Measurements from ENCODE around the gene ZMYND10. TPM values are rescaled to one million over a fixed set of nuclear protein-coding genes. Genes with fewer than 3 reads are reported as not detected.

ZMYND10 gene
- total RNA-seq, 1 donor = 2.9 TPM

- DNase-seq (ENCODE audit: insufficient read length, low spot score, missing footprints) = no peak
- H2AFZ ChIP-seq (ENCODE audit: low read length) = no peak overlapping the region
- H4K20me1 ChIP-seq (ENCODE audit: insufficient read depth, low read length) = no peaks in the 10 kb centered on the region
- no peaks in the 10 kb centered on the region for H3K27me3 ChIP-seq (ENCODE audit: insufficient read depth, low read length)
- no peaks in the 10 kb centered on the region for H3K36me3 ChIP-seq (ENCODE audit: insufficient read depth, low read length)
- H3K4me3 ChIP-seq (ENCODE audit: insufficient read depth, low read length) = peak overlapping the region; percentile 77
- H3K4me2 ChIP-seq (ENCODE audit: insufficient read depth, low read length) = peak overlapping the region; percentile 97
- no peak overlapping the region for H3K27ac ChIP-seq (ENCODE audit: low read depth, low read length)
- peaks cover 40% of the 10 kb centered on the region for H3K4me1 ChIP-seq (ENCODE audit: insufficient read depth, low read length)
- no peaks in the 10 kb centered on the region for H3K9me3 ChIP-seq (ENCODE audit: low read depth, low read length)
- peaks cover 34% of the 10 kb centered on the region for H3K79me2 ChIP-seq (ENCODE audit: insufficient read depth, low read length)
- TF ChIP-seq CTCF (IDR thresholded peaks at IDR 0.05; ENCODE audit: extremely low read depth, low read depth, low read length) = no peak
Observed at GRCh38 chr3:50341537-50341936, 4.0 kb downstream of the ZMYND10 start.

GRCh38 chr3:50340448-50341329 is 4.8 kb downstream of the ZMYND10 start, which contains the start of gene RASSF1:
Gene RASSF1, minus strand, starts transcription at chr3:50340836. Its CDS starts 31 bp downstream, at chr3:50340805.
- TF ChIP-seq CTCF (IDR thresholded peaks at IDR 0.05; ENCODE audit: extremely low read depth, low read depth, low read length) = no peak
- Histone ChIP-seq H3K4me3 (ENCODE audit: insufficient read depth, low read length) (peak within 1 kb of the TSS; percentile 77), H3K36me3 (ENCODE audit: insufficient read depth, low read length) (no peaks in the 10 kb centered on the region), H3K9me3 (ENCODE audit: low read depth, low read length) (no peaks in the 10 kb centered on the region), H4K20me1 (ENCODE audit: insufficient read depth, low read length) (peaks cover 6% of the 10 kb centered on the region), H3K27ac (ENCODE audit: low read depth, low read length) (peak within 1 kb of the TSS; percentile 83), H3K27me3 (ENCODE audit: insufficient read depth, low read length) (no peaks in the 10 kb centered on the region), H3K4me2 (ENCODE audit: insufficient read depth, low read length) (peak within 1 kb of the TSS; percentile 97), H3K79me2 (ENCODE audit: insufficient read depth, low read length) (peaks cover 43% of the 10 kb centered on the region), H2AFZ (ENCODE audit: low read length) (peak within 1 kb of the TSS; percentile 82), H3K4me1 (ENCODE audit: insufficient read depth, low read length) (peaks cover 44% of the 10 kb centered on the region)
- DNase-seq (ENCODE audit: insufficient read length, low spot score, missing footprints) = peak; percentile 96

GRCh38 chr3:50340147-50340447 is 5.4 kb downstream of the ZMYND10 start:
- H3K4me3 ChIP-seq (ENCODE audit: insufficient read depth, low read length) = peak overlapping the region; percentile 77
- no peaks in the 10 kb centered on the region for H3K36me3 ChIP-seq (ENCODE audit: insufficient read depth, low read length)
- peaks cover 44% of the 10 kb centered on the region for H3K4me1 ChIP-seq (ENCODE audit: insufficient read depth, low read length)
- no peaks in the 10 kb centered on the region for H3K27me3 ChIP-seq (ENCODE audit: insufficient read depth, low read length)
- H3K9me3 ChIP-seq (ENCODE audit: low read depth, low read length) = no peaks in the 10 kb centered on the region
- peak overlapping the region; percentile 82 for H2AFZ ChIP-seq (ENCODE audit: low read length)
- peak overlapping the region; percentile 97 for H3K4me2 ChIP-seq (ENCODE audit: insufficient read depth, low read length)
- no peak for TF ChIP-seq CTCF (IDR thresholded peaks at IDR 0.05; ENCODE audit: extremely low read depth, low read depth, low read length)
- DNase-seq (ENCODE audit: insufficient read length, low spot score, missing footprints) = no peak
- H4K20me1 ChIP-seq (ENCODE audit: insufficient read depth, low read length) = peaks cover 11% of the 10 kb centered on the region
- H3K79me2 ChIP-seq (ENCODE audit: insufficient read depth, low read length) = peaks cover 48% of the 10 kb centered on the region
- peak overlapping the region; percentile 83 for H3K27ac ChIP-seq (ENCODE audit: low read depth, low read length)

- peaks cover 47% of the 10 kb centered on the region for H3K4me1 ChIP-seq (ENCODE audit: insufficient read depth, low read length)
- peak overlapping the region; percentile 77 for H3K4me3 ChIP-seq (ENCODE audit: insufficient read depth, low read length)
- no peaks in the 10 kb centered on the region for H3K9me3 ChIP-seq (ENCODE audit: low read depth, low read length)
- H3K79me2 ChIP-seq (ENCODE audit: insufficient read depth, low read length) = peaks cover 53% of the 10 kb centered on the region
- H4K20me1 ChIP-seq (ENCODE audit: insufficient read depth, low read length) = peaks cover 14% of the 10 kb centered on the region
- H3K27ac ChIP-seq (ENCODE audit: low read depth, low read length) = peak overlapping the region; percentile 83
- TF ChIP-seq CTCF (IDR thresholded peaks at IDR 0.05; ENCODE audit: extremely low read depth, low read depth, low read length) = no peak
- no peaks in the 10 kb centered on the region for H3K27me3 ChIP-seq (ENCODE audit: insufficient read depth, low read length)
- H3K36me3 ChIP-seq (ENCODE audit: insufficient read depth, low read length) = no peaks in the 10 kb centered on the region
- peak overlapping the region; percentile 97 for H3K4me2 ChIP-seq (ENCODE audit: insufficient read depth, low read length)
- peak overlapping the region; percentile 82 for H2AFZ ChIP-seq (ENCODE audit: low read length)
- DNase-seq (ENCODE audit: insufficient read length, low spot score, missing footprints) = peak; percentile 90
Observed at GRCh38 chr3:50339485-50340146, 5.9 kb downstream of the ZMYND10 start.
